GM18870 (cell line): ENCODE measurements around the gene SLC16A3.

Source experiments
- ATAC-seq: cut with Tn5 transposase; IDR thresholded peaks from one replicate; pipeline ENCODE4 v1.9.1; 2021; ENCODE audit warnings: moderate library complexity; ENCODE audit not compliant: unreplicated experiment

SLC16A3 gene

DNA sequence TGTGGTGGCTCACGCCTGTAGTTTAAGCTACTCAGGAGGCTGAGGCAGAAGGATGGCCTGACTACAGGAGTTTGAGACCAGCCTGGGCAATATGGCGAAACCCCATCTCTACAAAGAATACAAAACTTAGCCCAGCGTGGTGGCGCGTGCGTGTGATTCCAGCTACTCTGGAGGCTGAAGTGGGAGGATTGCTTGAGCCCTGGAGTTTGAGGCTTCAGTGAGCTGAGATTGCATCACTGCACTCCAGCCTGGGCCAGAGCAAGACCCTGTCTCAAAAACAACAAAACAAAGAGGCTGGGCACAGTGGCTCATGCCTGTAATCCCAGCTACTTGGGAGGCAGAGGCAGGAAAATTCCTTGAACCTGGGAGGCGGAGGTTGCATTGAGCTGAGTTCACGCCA lies 51.7 kb downstream of the SLC16A3 start:
- no peak for ATAC-seq

DNA sequence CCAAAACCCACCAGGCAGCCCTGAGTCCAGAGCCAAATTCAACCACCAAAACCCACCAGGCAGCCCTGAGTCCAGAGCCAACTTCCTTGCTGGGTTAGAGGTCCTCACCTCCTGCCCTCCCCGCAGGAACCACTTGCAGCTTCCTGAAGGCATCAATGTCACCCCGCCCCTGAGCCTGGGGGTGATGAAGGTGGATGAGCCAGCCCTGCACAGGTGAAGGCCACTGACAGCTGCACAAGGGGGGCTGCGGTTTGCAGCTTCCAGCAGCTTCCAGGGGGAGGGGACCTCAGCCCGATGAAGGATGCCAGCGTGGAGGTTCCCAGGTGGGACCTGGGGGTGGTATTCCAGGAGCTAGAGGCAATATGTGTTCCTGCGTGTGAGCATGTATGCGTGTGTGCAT lies 52.2 kb downstream of the SLC16A3 start:
- ATAC-seq = no peak

DNA sequence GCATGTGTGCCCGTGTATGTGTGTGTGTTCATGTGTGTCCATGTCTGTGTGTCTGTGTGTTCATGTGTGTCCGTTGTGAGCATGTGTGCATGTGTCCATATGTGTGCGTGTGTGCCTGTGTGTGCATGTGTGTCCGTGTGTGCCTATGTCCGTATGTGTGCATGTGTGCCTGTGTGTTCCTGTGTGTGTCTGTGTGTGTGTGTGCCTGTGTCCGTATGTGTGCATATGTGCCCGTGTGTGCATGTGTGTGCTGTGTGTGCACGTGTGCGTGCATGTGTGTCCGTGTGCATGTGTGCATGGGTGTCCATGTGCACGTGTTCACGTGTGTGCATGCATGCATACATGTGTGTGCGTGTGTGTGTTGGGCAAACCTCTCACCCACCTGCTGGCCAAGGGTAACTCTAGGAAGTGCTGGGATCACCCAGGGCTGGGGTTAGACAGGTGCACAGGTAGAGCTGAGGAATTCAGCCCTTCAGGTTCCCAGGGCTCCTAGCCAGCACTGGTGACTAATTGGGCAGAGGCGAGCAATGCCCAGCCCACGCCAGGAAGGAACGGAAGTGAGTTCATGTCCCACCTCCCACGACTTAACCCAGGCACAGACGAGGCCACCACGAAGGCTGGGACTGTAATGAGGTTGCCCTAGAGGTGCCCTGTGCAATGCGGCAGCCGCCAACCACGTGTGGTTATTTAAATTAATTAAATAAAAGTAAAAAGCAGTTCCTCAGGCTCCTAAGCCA lies 52.8 kb downstream of the SLC16A3 start:
- ATAC-seq = no peak

DNA sequence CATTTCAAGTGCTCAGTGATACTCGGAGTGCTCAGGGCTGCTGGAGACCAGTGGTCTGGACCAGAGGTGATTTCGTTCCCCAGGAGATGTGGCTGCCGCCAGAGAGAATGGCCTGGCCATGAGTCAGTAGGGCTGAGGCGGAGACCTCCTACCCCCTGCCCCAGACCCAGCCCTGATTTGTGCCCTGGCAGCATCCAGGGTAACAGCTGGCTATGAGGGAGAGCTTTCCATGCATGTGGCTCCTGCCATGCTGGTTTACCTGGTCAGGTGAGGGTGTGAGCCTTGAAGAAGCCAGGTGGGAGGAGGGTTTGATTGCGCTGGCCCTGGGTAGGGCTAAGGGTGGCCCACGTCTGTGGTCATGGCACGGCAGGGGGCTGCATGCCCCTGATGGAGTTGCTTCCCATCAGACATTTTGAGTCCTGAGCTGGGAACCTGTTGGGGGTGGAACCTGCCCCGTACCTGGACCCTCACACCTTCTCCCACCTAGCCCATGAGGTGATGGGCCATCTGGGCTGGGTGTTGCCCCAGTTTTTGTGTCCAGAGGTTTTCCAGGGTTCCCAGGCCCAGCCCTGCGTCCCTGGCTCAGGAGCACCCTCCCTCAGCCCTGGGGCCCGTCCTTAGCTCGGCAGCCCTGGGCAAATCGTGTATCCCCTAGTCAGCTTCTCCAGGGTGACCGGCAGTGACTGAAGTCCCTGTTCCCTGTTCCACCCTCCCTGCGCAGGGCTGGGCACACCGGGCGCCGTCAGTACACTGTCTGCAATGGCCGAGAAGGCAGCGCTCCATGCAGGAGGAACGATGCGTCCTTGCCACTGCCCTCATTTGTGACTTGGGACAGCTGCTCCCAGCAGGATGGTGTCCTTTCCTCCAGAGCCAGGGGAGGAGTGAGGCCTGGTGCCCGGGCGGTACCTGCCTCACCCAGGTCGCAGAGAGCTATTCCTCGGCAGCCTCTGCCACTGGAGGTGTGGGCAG lies 53.7 kb downstream of the SLC16A3 start:
- no peak for ATAC-seq

DNA sequence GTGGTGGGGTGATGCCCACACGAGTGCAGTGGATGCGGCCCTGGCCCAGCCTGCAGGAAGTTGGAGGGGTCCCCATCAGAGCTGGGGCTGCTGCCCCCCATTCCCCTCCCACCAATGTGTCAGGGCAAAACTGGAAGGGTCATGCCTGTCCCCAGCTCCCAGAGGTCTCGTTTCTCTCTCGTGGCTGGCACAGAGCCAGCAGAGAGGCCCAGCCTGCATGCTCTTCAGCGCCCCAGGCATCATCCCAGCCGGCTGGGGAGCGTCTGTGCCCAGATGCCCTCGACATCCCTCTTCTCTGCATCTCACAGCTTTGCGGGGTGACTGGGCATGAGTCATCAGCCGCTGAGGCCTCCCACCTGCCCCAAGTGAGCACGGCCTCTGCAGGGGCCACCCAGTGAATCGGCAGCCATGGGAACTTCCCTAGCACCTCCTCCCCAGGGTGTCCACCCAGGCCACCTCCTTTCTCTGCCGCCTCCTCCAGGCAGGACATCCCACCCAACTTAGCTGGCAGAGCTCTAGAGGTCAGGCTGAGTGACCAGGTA lies 54.4 kb downstream of the SLC16A3 start:
- ATAC-seq = no peak

DNA sequence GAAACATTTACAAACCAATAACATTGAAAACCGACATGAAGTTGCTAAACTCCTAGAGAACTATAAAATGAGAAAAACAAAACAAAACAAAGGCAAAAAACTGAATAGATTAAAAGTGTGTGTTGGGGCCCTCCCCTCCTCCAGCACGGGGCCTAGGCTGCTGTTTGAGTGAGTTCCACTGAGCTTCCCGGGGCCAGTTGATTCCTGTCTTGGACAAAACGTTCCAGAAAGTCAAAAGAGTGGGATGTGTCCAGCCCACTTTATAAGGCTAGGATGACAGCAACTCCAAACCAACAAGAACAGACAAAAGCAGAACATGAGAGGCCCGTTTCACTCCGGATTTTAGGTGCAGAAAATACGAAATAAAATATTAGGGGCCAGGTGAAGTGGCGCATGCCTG lies 56.3 kb downstream of the SLC16A3 start:
- no peak for ATAC-seq

DNA sequence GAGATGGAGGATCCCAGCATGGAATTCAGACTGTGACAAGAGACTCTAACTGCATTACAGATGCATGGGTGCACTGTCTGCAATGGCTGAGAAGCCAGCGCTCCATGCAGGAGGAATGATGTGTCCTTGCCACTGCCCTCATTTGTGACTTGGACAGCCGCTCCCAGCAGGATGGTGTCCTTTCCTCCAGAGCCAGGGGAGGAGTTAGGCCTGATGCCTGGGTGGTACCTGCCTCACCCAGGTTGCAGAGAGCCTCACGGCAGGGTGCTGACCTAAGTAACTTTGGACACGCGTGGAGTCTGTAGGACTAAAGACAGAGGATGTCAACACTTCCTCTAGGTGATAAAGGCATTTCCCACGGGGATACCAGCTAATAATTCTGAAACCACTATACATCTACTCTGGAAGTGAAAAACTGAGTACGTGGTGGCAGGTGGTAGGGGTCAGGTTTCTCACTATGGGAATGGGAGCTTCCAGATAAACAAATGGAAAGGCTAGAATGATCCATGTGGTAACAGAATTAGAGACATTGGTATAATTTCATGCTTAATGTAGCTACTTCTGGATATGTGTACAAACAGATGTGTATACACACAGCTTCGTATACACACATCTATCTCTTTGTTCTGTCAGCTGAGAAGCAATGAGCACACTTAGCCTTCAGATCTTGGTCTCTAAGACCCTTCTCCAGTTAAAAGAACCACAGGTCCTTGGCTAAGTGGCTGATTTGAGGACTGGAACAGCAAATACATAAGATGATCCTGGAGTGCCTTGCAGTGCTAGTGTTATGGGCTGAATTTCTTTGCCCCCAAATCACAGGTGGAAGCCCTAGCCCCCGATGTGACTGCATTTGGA lies 58.4 kb downstream of the SLC16A3 start:
- no peak for ATAC-seq

DNA sequence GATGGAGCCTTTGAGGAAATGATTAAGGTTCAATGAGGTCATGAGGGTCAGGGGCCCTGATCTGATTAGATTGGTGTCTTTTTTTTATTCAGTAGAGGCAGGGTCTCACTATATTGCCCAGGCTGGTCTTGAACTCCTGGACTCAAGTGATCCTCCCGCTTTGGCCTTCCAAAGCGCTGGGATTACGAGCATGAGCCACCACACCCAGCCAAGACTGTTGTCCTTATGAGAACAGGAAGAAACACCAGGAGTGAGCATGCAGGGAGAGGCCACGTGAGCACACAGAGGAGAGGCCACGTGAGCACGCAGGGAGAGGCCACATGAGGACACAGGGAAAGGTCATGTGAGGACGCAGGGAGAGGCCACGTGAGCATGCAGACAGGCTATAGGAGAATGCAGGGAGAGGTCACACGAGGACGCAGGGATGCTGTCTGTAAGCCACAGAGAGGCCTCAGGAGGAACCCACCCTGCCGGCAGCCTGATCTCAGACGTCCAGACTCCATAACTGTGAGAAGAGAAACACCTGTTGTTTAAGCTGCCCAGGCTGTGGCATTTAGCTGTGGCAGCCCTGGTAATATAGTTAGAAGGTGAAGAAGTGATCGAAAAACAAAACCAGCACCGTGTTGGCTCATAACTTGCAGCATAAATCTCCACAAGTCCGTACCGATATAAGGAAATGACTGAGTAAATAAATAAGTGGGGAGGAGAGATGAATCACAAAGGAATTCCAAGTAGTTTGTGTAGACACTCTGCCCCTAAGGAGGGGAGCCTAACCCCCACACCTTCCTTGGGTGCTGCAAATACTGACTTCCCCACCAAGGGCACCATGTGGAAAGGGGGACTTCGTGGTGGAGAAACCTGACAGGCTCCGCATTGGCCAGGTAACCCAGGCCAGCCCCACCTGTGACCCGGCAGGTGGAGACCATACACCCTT lies 59.3 kb downstream of the SLC16A3 start:
- no peak for ATAC-seq
